Smooth muscle cell (in vitro differentiated cells): ENCODE results near the gene STAB2. TPM values are rescaled to one million over a fixed set of nuclear protein-coding genes. Genes with fewer than 3 reads are reported as not detected.

ENCODE experiments used
- DNase-seq: peaks from one replicate; lab custom pipeline; 2025; ENCODE audit not compliant: unreplicated experiment; lab: John Stamatoyannopoulos, UW
- H2AFZ ChIP-seq: fragments of 200-600 bp; sonication (generic); 2 replicates; pipeline ENCODE4 v1.6.0; 2016; ENCODE audit warnings: antibody characterized with exemption, low read depth, mild to moderate bottlenecking
- H3F3A ChIP-seq: fragments of 200-600 bp; sonication (generic); 2 replicates; pipeline ENCODE4 v1.6.0; 2017; ENCODE audit warnings: antibody characterized with exemption, low read depth
- H3K27ac ChIP-seq: fragments of 200-600 bp; sonication (generic); 2 replicates; pipeline ENCODE4 v1.5.1; 2016; ENCODE audit warnings: low read depth, mild to moderate bottlenecking
- H3K27me3 ChIP-seq: fragments of 200-600 bp; sonication (generic); 2 replicates; pipeline ENCODE4 v1.6.1; 2016; ENCODE audit warnings: low read depth, mild to moderate bottlenecking
- H3K36me3 ChIP-seq: fragments of 200-600 bp; sonication (generic); 2 replicates; pipeline ENCODE4 v1.5.1; 2016; ENCODE audit warnings: low read depth
- H3K4me1 ChIP-seq: fragments of 200-600 bp; sonication (generic); 2 replicates; pipeline ENCODE4 v1.5.1; 2016; ENCODE audit warnings: low read depth
- H3K4me2 ChIP-seq: fragments of 200-600 bp; sonication (generic); 2 replicates; pipeline ENCODE4 v1.6.0; 2016; ENCODE audit warnings: mild to moderate bottlenecking
- H3K4me3 ChIP-seq: fragments of 200-600 bp; sonication (generic); 2 replicates; pipeline ENCODE4 v1.5.1; 2016; ENCODE audit warnings: mild to moderate bottlenecking
- H3K79me2 ChIP-seq: fragments of 200-600 bp; sonication (generic); 2 replicates; pipeline ENCODE4 v1.6.0; 2016; ENCODE audit warnings: low read depth, mild to moderate bottlenecking
- H3K9ac ChIP-seq: fragments of 200-600 bp; sonication (generic); 2 replicates; pipeline ENCODE4 v1.6.0; 2016; ENCODE audit warnings: low read depth
- H3K9me3 ChIP-seq: fragments of 200-600 bp; sonication (generic); replicated peaks from 2 replicates; pipeline ENCODE4 v1.5.1; 2016; ENCODE audit warnings: low read depth
- H4K20me1 ChIP-seq: fragments of 200-600 bp; sonication (generic); 2 replicates; pipeline ENCODE4 v1.6.0; 2016; ENCODE audit warnings: low read depth
- WGBS: methylation state at CpG from one replicate; pipeline ENCODE4 v1.1.7; 2016; ENCODE audit warnings: low lambda C conversion rate; 5-methylcytosine and 5-hydroxymethylcytosine counted together
- polyA plus RNA-seq: library from polyadenylated mRNA; unstranded; fragments of >200 nt; fragmentation: Nextera tagmentation; extraction: Ambion mirVana; gene quantifications from 2 replicates; pipeline ENCODE4 v1.2.1, GENCODE V29; 2016
- total RNA-seq: library from RNA; depleted of rRNA; stranded (reverse); fragments of >200 nt; gene quantifications from 2 replicates; pipeline ENCODE4 v1.2.3, GENCODE V29; 2014
- TF ChIP-seq, protein P1 (sequence below): fragments of 200-600 bp; sonication (generic); IDR thresholded peaks from 2 replicates; pipeline ENCODE4 v1.5.1; 2017; ENCODE audit warnings: borderline replicate concordance, mild to moderate bottlenecking, antibody characterized with exemption; ENCODE audit not compliant: insufficient read depth, poor library complexity, severe bottlenecking

Gene STAB2
- total and polyA plus RNA-seq, 2 experiments from 2014 or later: not detected

DNA sequence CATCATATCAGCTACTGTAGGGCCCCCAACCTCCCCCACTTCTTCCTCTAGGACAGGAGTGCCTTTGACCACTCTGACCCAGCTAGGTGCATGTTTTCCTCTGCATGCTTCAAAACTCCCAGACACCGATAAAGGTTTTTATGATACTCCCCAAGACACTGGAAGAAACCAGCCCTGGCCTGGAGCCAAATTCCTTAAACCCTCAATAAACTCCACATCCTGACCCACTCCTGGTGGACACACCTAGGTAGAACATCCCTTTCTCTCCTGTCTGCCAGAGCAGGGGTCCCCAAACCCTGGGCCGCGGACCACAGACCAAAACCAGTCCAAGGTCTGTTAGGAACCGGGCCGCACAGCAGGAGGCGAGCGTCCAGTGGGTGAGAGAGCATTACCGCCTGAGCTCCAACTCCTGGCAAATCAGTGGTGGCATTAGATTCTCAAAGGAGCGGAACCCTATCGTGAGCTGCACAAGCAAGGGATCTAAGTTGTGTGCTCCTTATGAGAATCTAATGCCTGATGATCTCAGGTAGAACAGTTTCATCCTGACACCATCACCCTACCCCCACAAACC lies 204.4 kb downstream of the STAB2 start:
- DNase-seq: no peak
- WGBS: 96% methylated on average over 10 of the region's 10 CpGs
- no peak overlapping the region for H2AFZ ChIP-seq
- no peak overlapping the region for H3K27ac ChIP-seq
- no peaks in the 10 kb centered on the region for H3K27me3 ChIP-seq
- H3K9me3 ChIP-seq: no peaks in the 10 kb centered on the region
- TF ChIP-seq, protein P1, sequence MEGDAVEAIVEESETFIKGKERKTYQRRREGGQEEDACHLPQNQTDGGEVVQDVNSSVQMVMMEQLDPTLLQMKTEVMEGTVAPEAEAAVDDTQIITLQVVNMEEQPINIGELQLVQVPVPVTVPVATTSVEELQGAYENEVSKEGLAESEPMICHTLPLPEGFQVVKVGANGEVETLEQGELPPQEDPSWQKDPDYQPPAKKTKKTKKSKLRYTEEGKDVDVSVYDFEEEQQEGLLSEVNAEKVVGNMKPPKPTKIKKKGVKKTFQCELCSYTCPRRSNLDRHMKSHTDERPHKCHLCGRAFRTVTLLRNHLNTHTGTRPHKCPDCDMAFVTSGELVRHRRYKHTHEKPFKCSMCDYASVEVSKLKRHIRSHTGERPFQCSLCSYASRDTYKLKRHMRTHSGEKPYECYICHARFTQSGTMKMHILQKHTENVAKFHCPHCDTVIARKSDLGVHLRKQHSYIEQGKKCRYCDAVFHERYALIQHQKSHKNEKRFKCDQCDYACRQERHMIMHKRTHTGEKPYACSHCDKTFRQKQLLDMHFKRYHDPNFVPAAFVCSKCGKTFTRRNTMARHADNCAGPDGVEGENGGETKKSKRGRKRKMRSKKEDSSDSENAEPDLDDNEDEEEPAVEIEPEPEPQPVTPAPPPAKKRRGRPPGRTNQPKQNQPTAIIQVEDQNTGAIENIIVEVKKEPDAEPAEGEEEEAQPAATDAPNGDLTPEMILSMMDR: no peak
- H3K4me2 ChIP-seq: no peak overlapping the region
- no peaks in the 10 kb centered on the region for H3K4me1 ChIP-seq
- H3K9ac ChIP-seq: no peak overlapping the region
- no peaks in the 10 kb centered on the region for H3K36me3 ChIP-seq
- no peak overlapping the region for H3K4me3 ChIP-seq
- no peaks in the 10 kb centered on the region for H3K79me2 ChIP-seq
- no peaks in the 10 kb centered on the region for H3F3A ChIP-seq
- no peaks in the 10 kb centered on the region for H4K20me1 ChIP-seq

DNA sequence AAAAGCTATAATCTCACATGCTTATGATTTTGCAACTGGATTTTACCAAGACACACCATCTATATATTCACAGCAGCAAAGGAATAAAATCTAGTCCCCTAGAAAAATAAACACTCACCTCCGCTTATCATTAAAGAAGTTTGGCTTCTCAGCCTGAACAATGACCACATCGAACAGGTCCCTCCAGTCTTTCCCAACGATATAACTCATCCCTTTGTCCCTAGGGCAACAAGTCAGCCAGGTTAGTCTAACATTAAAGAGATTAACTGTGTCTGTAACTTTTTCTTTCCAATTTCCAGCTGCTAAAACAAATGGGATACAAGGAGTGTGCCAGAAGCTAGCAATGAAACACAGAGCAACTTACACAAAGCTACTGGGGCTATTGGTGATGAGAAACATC lies 206.0 kb downstream of the STAB2 start:
- 66% methylated on average over 3 of the region's 3 CpGs for WGBS
- H3K9me3 ChIP-seq: no peaks in the 10 kb centered on the region
- no peak overlapping the region for H3K4me2 ChIP-seq
- no peak for DNase-seq
- H2AFZ ChIP-seq: no peak overlapping the region
- no peaks in the 10 kb centered on the region for H3F3A ChIP-seq
- no peaks in the 10 kb centered on the region for H4K20me1 ChIP-seq
- TF ChIP-seq, protein P1: no peak
- no peaks in the 10 kb centered on the region for H3K4me1 ChIP-seq
- H3K27me3 ChIP-seq: no peaks in the 10 kb centered on the region
- H3K9ac ChIP-seq: no peak overlapping the region
- H3K27ac ChIP-seq: no peak overlapping the region
- no peak overlapping the region for H3K4me3 ChIP-seq
- H3K79me2 ChIP-seq: no peaks in the 10 kb centered on the region
- H3K36me3 ChIP-seq: no peaks in the 10 kb centered on the region

DNA sequence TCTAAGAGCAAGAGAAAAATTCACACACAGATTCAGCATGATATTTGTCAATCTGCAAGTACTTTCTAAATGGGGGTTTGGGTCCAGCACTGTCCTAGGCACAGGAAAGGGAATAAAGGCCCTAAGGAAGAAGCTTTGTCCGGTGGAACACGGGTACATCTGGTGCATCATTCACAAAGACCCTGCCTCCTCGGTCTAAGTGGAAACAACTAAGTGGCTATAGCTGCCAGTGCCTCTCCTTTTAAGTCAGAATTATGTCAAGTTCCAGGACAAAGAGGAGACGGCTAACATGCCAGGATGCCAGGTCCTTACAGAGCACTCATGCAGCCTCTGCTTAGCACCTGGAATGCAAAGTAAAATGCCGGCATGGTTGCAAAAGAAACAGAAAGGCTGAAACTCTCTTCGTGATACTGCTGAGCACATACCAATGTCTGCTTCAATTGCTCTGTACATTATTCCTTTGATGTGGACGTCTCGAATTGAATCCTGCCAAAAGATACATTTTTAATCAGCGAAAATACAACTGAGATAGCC lies 206.5 kb downstream of the STAB2 start:
- Histone ChIP-seq H3K4me1 (no peaks in the 10 kb centered on the region), H4K20me1 (no peaks in the 10 kb centered on the region), H3K4me2 (no peak overlapping the region), H3K36me3 (no peaks in the 10 kb centered on the region), H3K4me3 (no peak overlapping the region), H3K9me3 (no peaks in the 10 kb centered on the region), H3K9ac (no peak overlapping the region), H3K79me2 (no peaks in the 10 kb centered on the region), H2AFZ (no peak overlapping the region), H3K27ac (no peak overlapping the region), H3K27me3 (no peaks in the 10 kb centered on the region), H3F3A (no peaks in the 10 kb centered on the region)
- no peak for DNase-seq
- TF ChIP-seq, protein P1: no peak
- WGBS: 90% methylated on average over 9 of the region's 9 CpGs
